Dedifferentiated amniotic fluid mesenchymal stem cell (primary cell): ENCODE results near the gene HBG1.

Experiments used
- DNase-seq: peaks from one replicate; pipeline ENCODE4 v3.0.0-alpha.2; 2016; ENCODE audit errors: extremely low spot score

The HBG1 gene

DNA sequence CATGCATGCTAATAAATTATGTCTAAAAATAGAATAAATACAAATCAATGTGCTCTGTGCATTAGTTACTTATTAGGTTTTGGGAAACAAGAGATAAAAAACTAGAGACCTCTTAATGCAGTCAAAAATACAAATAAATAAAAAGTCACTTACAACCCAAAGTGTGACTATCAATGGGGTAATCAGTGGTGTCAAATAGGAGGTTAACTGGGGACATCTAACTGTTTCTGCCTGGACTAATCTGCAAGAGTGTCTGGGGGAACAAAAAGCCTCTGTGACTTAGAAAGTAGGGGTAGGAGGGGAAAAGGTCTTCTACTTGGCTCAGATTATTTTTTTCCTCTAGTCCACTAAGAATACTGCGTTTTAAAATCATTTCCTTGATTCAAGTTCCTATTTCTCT is 22.0 kb downstream of the HBG1 start:
- no peak for DNase-seq

DNA sequence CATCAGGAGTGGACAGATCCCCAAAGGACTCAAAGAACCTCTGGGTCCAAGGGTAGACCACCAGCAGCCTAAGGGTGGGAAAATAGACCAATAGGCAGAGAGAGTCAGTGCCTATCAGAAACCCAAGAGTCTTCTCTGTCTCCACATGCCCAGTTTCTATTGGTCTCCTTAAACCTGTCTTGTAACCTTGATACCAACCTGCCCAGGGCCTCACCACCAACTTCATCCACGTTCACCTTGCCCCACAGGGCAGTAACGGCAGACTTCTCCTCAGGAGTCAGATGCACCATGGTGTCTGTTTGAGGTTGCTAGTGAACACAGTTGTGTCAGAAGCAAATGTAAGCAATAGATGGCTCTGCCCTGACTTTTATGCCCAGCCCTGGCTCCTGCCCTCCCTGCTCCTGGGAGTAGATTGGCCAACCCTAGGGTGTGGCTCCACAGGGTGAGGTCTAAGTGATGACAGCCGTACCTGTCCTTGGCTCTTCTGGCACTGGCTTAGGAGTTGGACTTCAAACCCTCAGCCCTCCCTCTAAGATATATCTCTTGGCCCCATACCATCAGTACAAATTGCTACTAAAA is 22.8 kb downstream of the HBG1 start, which contains the start of gene HBB:
Gene HBB, minus strand, starts transcription at position 340 of the 579 bp plus-strand sequence. Its CDS starts 50 bp downstream, at position 290.
- DNase-seq, result no peak

DNA sequence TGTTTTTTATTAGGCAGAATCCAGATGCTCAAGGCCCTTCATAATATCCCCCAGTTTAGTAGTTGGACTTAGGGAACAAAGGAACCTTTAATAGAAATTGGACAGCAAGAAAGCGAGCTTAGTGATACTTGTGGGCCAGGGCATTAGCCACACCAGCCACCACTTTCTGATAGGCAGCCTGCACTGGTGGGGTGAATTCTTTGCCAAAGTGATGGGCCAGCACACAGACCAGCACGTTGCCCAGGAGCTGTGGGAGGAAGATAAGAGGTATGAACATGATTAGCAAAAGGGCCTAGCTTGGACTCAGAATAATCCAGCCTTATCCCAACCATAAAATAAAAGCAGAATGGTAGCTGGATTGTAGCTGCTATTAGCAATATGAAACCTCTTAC is 24.2 kb downstream of the HBG1 start:
- DNase-seq, result no peak

- DNase-seq, result no peak
These were observed 24.8 kb downstream of the HBG1 start for GRCh38 chr11:5224538-5225479.

GRCh38 chr11:5223686-5224085 is 26.0 kb downstream of the HBG1 start:
- no peak for DNase-seq

DNA sequence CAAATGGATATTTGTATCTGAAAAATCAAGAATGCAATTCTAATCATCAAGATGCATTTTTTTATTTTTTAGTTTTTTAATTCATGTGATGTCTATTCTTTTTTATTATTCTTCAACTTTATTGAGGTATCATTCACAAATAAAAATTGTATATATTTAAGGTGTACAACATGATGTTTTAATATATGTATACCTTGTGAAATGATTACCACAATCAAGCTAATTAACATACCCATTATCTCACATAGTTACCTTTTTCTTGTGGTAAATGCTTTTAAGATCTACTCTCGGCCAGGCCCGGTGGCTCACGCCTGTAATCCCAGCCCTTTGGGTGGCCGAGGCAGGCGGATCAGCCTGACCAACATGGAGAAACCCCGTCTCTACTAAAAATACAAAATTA is 26.5 kb downstream of the HBG1 start:
- DNase-seq, result no peak

GRCh38 chr11:5210376-5210885 is 39.2 kb downstream of the HBG1 start:
- DNase-seq, result no peak

DNA sequence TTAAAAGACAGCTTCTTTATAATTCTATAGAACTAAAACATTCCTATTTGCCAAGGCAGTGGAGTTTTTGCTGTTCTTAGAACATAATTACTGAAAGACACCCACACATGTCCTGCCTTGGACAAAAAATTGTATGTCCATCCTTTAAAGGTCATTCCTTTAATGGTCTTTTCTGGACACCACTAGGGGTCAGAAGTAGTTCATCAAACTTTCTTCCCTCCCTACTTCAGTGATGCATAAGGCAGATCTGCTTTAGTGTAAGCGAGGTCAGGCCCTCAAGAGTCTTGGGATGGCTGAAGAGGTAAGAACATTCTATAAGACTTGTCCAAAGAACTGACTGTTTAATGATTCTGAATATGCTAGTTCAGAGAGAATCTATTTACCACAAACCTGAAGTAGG is 44.9 kb downstream of the HBG1 start:
- peak; percentile 74 for DNase-seq

GRCh38 chr11:5203366-5203765 is 46.3 kb downstream of the HBG1 start:
- no peak for DNase-seq

DNA sequence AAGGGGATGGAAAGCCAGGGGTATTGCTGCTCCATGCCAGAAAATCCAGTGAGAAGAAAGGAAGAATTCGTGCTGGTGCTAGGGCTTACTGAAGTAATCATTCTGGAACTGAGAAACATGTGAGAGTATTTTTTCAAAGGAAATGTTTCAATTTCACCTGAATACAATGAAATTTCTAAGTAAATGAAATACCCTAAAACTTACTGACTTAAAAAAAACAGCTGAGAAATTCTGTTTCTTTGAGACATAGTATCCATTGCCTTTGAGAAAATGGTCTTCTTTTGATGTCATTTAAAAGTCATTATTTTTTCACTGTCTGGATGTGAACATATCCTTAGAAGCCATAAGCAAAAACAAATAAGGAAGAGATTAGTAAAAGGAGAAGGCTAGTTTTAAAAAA is 49.1 kb downstream of the HBG1 start, which contains the start of gene OR51V1:
Gene OR51V1, minus strand, starts transcription at position 101 of the 400 bp plus-strand sequence. Its CDS starts 0 bp downstream, at position 101.
- DNase-seq, result no peak

DNA sequence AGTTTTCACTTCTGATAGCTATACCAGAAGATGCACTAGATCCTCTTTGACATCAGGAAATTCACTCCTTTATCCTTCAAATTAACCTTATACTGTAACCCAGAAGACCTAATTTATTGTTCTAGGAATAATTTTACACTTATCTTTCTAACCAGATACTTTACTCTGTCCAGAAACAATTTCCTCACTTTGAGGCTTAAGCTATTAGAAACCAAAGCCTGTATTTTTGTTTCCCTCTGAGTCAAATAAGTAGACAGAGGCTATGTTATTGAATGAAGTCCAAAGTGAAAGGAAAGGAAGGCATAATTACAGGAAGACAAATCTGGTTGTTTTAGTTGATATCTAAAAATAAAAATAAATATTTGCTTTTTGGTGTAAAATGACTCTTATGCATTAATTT is 51.4 kb downstream of the HBG1 start:
- no peak for DNase-seq
